DMS153 treated with DMSO at 0.1 percent for 48 hours (cell line): ENCODE measurements around the gene ATP10A.

ENCODE experiments used
- DNase-seq: peaks from one replicate; lab custom pipeline; 2025; ENCODE audit not compliant: unreplicated experiment; lab: John Stamatoyannopoulos, UW

Gene ATP10A

GRCh38 chr15:25727116-25727515, 136.0 kb downstream of the ATP10A start:
- DNase-seq = no peak

- DNase-seq = no peak
Observed at GRCh38 chr15:25725758-25726157, 137.4 kb downstream of the ATP10A start.

- DNase-seq = no peak
Observed at GRCh38 chr15:25724899-25725298, 138.2 kb downstream of the ATP10A start.

- no peak for DNase-seq
Observed at GRCh38 chr15:25721605-25721955, 141.5 kb downstream of the ATP10A start.

GRCh38 chr15:25719101-25719985, 143.8 kb downstream of the ATP10A start:
- no peak for DNase-seq

- no peak for DNase-seq
Observed at GRCh38 chr15:25718597-25718996, 144.5 kb downstream of the ATP10A start.

GRCh38 chr15:25718169-25718536, 145.0 kb downstream of the ATP10A start:
- DNase-seq = no peak

GRCh38 chr15:25717457-25718168, 145.5 kb downstream of the ATP10A start:
- DNase-seq = no peak

GRCh38 chr15:25717127-25717456, 146.0 kb downstream of the ATP10A start:
- DNase-seq = no peak

GRCh38 chr15:25716414-25717126, 146.6 kb downstream of the ATP10A start:
- no peak for DNase-seq

- DNase-seq = no peak
Observed at GRCh38 chr15:25715536-25716413, 147.4 kb downstream of the ATP10A start.

GRCh38 chr15:25714538-25714840, 148.6 kb downstream of the ATP10A start:
- DNase-seq = no peak

GRCh38 chr15:25713736-25714537, 149.2 kb downstream of the ATP10A start:
- no peak for DNase-seq

GRCh38 chr15:25712961-25713355, 150.2 kb downstream of the ATP10A start:
- DNase-seq = no peak

- no peak for DNase-seq
Observed at GRCh38 chr15:25712192-25712960, 150.8 kb downstream of the ATP10A start.

GRCh38 chr15:25711691-25712090, 151.4 kb downstream of the ATP10A start:
- DNase-seq = no peak

GRCh38 chr15:25711164-25711563, 152.0 kb downstream of the ATP10A start:
- no peak for DNase-seq

GRCh38 chr15:25710184-25710583, 152.9 kb downstream of the ATP10A start:
- DNase-seq = no peak

GRCh38 chr15:25709437-25710159, 153.5 kb downstream of the ATP10A start:
- no peak for DNase-seq
